Peyer's patch (tissue), 4 donors: Measurements from ENCODE around the gene NFRKB.

Experiments used
- POLR2A ChIP-seq, 2 donors: fragments of 450-650 bp; IDR thresholded peaks; one replicate each; pipeline ENCODE4 v1.5.1; 2017; ENCODE audit warnings: antibody characterized with exemption in 2 of 2, mild to moderate bottlenecking in 2 of 2, moderate library complexity in 2 of 2
- TF ChIP-seq, protein P1 (sequence below), 6 experiments: fragments of 450-650 bp in 4 of 6; fragments of 200-600 bp in 2 of 6; sonication (generic) in 1 of 6; IDR thresholded peaks; one replicate each; pipeline ENCODE4 v1.5.1; 2017 to 2019; ENCODE audit warnings: antibody characterized with exemption in 6 of 6, mild to moderate bottlenecking in 3 of 6, moderate library complexity in 1 of 6

DNA sequence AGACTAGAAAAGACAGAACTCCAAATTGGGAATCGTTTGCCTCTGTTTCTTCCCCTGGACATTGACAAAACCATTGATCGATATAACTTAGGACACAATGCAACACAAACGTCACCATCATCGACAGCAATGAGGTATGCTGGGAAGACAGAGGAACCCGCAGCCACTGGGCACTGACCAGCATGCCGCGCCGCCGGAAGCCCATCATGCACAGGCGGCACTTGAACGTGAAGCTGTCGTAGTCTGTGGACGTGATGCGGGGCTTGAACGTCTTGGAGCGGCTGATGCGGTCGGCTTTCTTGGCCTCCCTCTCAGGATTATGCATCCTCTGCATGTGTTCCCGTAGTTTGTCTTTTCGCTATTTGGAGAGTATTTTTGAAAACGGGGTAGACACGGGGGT lies 23.0 kb upstream of the NFRKB start:
- no peak for TF ChIP-seq POLR2A (IDR thresholded peaks at IDR 0.05)
- TF ChIP-seq, protein P1, sequence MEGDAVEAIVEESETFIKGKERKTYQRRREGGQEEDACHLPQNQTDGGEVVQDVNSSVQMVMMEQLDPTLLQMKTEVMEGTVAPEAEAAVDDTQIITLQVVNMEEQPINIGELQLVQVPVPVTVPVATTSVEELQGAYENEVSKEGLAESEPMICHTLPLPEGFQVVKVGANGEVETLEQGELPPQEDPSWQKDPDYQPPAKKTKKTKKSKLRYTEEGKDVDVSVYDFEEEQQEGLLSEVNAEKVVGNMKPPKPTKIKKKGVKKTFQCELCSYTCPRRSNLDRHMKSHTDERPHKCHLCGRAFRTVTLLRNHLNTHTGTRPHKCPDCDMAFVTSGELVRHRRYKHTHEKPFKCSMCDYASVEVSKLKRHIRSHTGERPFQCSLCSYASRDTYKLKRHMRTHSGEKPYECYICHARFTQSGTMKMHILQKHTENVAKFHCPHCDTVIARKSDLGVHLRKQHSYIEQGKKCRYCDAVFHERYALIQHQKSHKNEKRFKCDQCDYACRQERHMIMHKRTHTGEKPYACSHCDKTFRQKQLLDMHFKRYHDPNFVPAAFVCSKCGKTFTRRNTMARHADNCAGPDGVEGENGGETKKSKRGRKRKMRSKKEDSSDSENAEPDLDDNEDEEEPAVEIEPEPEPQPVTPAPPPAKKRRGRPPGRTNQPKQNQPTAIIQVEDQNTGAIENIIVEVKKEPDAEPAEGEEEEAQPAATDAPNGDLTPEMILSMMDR (IDR thresholded peaks at IDR 0.05): no peak
